Measurements from ENCODE around the gene CYFIP2. TPM values are rescaled to one million over a fixed set of nuclear protein-coding genes. Genes with fewer than 3 reads are reported as not detected.

CYFIP2 gene
- total RNA-seq, 1 donor from 2014 or later: 37.4 TPM

DNA sequence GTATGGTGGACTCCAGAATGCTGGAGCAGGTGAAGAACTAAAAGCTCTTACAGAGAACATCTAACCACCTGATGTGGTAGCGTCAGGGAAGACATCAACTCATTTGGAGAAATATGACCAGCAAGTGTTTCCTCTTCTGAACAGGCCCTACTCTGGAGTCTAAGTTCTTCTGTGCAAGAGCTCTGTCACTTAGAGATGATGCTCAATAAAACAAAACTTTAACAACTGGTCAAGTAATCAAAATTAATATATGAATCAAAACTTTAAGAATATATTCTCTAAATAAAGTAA is 85.8 kb downstream of the CYFIP2 start:
- Mint-ChIP-seq H3K4me3 (ENCODE audit: unreplicated experiment) (no peak overlapping the region), H3K9me3 (ENCODE audit: low read depth) (no peaks in the 10 kb centered on the region), H3K27ac (ENCODE audit: unreplicated experiment) (no peak overlapping the region), H3K4me1 (ENCODE audit: low read depth) (peaks cover 14% of the 10 kb centered on the region), H3K27me3 (ENCODE audit: low read depth) (no peaks in the 10 kb centered on the region), H3K36me3 (ENCODE audit: low read depth) (no peaks in the 10 kb centered on the region)
- TF ChIP-seq, protein P1, sequence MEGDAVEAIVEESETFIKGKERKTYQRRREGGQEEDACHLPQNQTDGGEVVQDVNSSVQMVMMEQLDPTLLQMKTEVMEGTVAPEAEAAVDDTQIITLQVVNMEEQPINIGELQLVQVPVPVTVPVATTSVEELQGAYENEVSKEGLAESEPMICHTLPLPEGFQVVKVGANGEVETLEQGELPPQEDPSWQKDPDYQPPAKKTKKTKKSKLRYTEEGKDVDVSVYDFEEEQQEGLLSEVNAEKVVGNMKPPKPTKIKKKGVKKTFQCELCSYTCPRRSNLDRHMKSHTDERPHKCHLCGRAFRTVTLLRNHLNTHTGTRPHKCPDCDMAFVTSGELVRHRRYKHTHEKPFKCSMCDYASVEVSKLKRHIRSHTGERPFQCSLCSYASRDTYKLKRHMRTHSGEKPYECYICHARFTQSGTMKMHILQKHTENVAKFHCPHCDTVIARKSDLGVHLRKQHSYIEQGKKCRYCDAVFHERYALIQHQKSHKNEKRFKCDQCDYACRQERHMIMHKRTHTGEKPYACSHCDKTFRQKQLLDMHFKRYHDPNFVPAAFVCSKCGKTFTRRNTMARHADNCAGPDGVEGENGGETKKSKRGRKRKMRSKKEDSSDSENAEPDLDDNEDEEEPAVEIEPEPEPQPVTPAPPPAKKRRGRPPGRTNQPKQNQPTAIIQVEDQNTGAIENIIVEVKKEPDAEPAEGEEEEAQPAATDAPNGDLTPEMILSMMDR (IDR thresholded peaks at IDR 0.05): no peak
- DNase-seq (ENCODE audit: low spot score): no peak

DNA sequence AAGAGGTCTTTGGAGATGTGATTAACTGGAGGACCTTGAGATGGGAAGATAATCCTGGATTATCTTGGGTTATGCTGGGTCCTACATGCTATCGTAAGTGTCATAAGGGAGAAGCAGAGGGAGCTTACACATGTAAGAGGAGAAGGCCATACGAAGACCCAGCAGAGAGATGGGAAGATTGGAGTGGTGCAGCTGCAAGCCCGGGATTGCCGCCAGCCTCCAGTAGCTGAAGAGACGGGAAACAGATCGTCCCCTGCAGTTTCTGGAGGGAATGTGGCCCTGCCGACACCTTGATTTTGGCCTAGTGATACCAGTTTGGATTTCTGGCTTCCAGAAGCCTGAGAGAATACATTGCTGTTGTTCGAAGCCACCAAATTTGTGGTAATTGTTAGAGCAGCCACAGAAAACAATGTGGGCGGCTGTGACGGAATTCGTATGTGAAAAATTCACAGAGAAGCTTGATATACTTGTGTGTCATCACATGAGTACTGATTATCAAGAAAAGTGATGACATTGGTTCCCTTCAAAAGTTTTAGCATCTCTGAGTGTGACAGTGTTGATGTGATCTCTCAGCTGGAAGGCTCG is 86.9 kb downstream of the CYFIP2 start:
- H3K27me3 Mint-ChIP-seq (ENCODE audit: low read depth): no peaks in the 10 kb centered on the region
- TF ChIP-seq, protein P1 (IDR thresholded peaks at IDR 0.05): no peak

DNA sequence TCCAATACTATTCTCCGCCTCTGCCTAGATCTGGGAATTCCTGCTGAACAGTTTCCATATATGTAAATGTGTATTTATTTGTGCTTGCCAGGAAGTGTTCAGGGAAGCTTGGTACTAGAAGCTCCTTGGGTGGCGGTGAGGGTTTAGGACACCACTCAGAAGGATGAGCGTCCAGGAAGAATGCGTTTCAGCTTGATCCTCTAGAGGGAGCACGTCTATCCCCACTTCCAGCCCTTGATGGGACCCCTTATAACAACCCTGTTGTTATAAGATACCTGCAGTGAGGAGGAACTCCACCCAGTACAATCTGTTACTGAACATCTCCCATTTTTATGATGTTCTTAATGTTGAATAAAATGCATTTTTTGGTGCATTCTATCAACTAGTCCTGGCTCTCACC is 88.9 kb downstream of the CYFIP2 start:
- no peaks in the 10 kb centered on the region for H3K27me3 Mint-ChIP-seq (ENCODE audit: low read depth)
- H3K4me1 Mint-ChIP-seq (ENCODE audit: low read depth): peaks cover 6% of the 10 kb centered on the region
- H3K4me3 Mint-ChIP-seq (ENCODE audit: unreplicated experiment): no peak overlapping the region
- no peak overlapping the region for H3K27ac Mint-ChIP-seq (ENCODE audit: unreplicated experiment)
- DNase-seq (ENCODE audit: low spot score): no peak
- TF ChIP-seq, protein P1 (IDR thresholded peaks at IDR 0.05): peak; percentile 71
- H3K9me3 Mint-ChIP-seq (ENCODE audit: low read depth): no peaks in the 10 kb centered on the region
- peaks cover 3% of the 10 kb centered on the region for H3K36me3 Mint-ChIP-seq (ENCODE audit: low read depth)

More for the DNA sequence above, 86.9 kb downstream of the CYFIP2 start:
- no peak for DNase-seq (ENCODE audit: low spot score)
- Mint-ChIP-seq H3K4me1 (ENCODE audit: low read depth) (peaks cover 8% of the 10 kb centered on the region), H3K4me3 (ENCODE audit: unreplicated experiment) (no peak overlapping the region), H3K27ac (ENCODE audit: unreplicated experiment) (no peak overlapping the region), H3K36me3 (ENCODE audit: low read depth) (no peaks in the 10 kb centered on the region), H3K9me3 (ENCODE audit: low read depth) (no peaks in the 10 kb centered on the region)

DNA sequence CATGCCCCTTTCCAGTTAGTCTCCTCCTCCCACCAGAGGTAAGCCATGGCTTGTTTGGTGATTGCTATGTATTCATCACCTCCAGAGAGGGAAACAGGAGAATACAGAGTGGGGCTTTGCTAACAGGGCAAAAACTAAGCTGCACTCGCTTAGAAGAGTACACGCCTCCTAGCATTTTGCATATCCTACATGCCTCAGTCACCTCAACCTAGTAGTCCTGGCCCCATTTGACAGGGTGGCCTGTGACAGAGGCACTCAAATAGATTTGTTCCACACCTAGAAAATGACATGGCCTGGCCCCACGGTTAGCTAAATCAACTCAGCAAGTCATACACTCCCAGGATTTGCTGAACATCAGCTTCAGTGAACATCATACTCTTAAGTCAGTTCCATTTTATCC is 90.7 kb downstream of the CYFIP2 start:
- no peaks in the 10 kb centered on the region for H3K27me3 Mint-ChIP-seq (ENCODE audit: low read depth)
- peaks cover 3% of the 10 kb centered on the region for H3K36me3 Mint-ChIP-seq (ENCODE audit: low read depth)
- no peak overlapping the region for H3K4me3 Mint-ChIP-seq (ENCODE audit: unreplicated experiment)
- H3K9me3 Mint-ChIP-seq (ENCODE audit: low read depth): no peaks in the 10 kb centered on the region
- TF ChIP-seq, protein P1 (IDR thresholded peaks at IDR 0.05): no peak
- H3K27ac Mint-ChIP-seq (ENCODE audit: unreplicated experiment): no peak overlapping the region
- no peak for DNase-seq (ENCODE audit: low spot score)
- H3K4me1 Mint-ChIP-seq (ENCODE audit: low read depth): no peaks in the 10 kb centered on the region

DNA sequence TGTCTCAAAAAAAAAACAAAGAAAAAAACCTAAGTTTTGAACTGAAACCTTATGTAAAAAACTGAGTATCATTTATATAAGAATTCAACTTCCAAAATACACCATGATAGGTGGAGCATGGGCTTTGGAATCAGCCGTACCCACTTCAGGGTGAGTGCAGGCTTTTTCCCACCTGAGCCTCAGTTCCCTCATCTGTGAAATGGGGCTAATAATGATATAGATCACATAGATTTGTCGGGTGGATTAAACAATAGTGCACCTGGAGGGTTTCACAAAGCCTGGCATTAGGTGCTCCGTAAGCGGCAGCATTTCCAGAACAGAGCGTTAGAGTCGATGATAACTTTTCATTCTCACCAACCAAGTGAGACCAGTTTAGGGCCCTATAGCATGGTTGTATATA is 91.9 kb downstream of the CYFIP2 start:
- no peaks in the 10 kb centered on the region for H3K9me3 Mint-ChIP-seq (ENCODE audit: low read depth)
- H3K27ac Mint-ChIP-seq (ENCODE audit: unreplicated experiment): no peak overlapping the region
- no peak overlapping the region for H3K4me3 Mint-ChIP-seq (ENCODE audit: unreplicated experiment)
- H3K27me3 Mint-ChIP-seq (ENCODE audit: low read depth): no peaks in the 10 kb centered on the region
- H3K36me3 Mint-ChIP-seq (ENCODE audit: low read depth): peaks cover 3% of the 10 kb centered on the region
- DNase-seq (ENCODE audit: low spot score): no peak
- no peaks in the 10 kb centered on the region for H3K4me1 Mint-ChIP-seq (ENCODE audit: low read depth)
- TF ChIP-seq, protein P1 (IDR thresholded peaks at IDR 0.05): no peak
